RWPE1 (cell line): ENCODE data around the gene ATP11A.

Experiments
- CTCF ChIA-PET: fragments of 350-600 bp; sonication (Branson Sonifier 250); formaldehyde crosslinking; extraction: SDS; loops from one replicate; lab custom pipeline; 2021; lab: Yijun Ruan, JAX
- POLR2A ChIA-PET: fragments of 400-600 bp; formaldehyde crosslinking; extraction: SDS; loops from one replicate; lab custom pipeline; 2020; ENCODE audit warnings: antibody characterized with exemption; ENCODE audit not compliant: low non-redundant PET; lab: Yijun Ruan, JAX
- DNase-seq: peaks from one replicate; pipeline ENCODE4 v3.0.0; 2012; ENCODE audit warnings: low spot score
- H3K27ac ChIP-seq: fragments of 450-650 bp; 2 replicates; pipeline ENCODE4 v1.5.1; 2017
- CTCF ChIP-seq: fragments of 450-650 bp; conservative IDR thresholded peaks from 2 replicates; pipeline ENCODE4 v1.5.1; 2017; ENCODE audit warnings: low read depth, mild to moderate bottlenecking

ATP11A gene

GRCh38 chr13:112777637-112778406 lies 88.0 kb downstream of the ATP11A start:
- DNase-seq, result no peak
- no peak for TF ChIP-seq CTCF
- POLR2A ChIA-PET, result no interaction called here
- CTCF ChIA-PET, result no interaction called here
- H3K27ac ChIP-seq, result no peak overlapping the region

GRCh38 chr13:112779856-112780604 lies 90.2 kb downstream of the ATP11A start:
- ChIA-PET CTCF (interaction anchor here (0.7 to 0.8 kb wide), 2 partner anchors 37 to 1153 kb away, joined by 3 to 6 read pairs; no protein-coding TSS in a partner anchor), POLR2A (no interaction called here)
- no peak overlapping the region for H3K27ac ChIP-seq
- DNase-seq, result no peak
- TF ChIP-seq CTCF, result no peak

GRCh38 chr13:112781287-112781686 lies 91.4 kb downstream of the ATP11A start:
- ChIA-PET POLR2A (no interaction called here), CTCF (interaction anchor here (0.8 kb wide), 1 partner anchor 36 kb away, joined by 3 read pairs; no protein-coding TSS in a partner anchor)
- H3K27ac ChIP-seq, result no peak overlapping the region
- TF ChIP-seq CTCF, result no peak
- no peak for DNase-seq

GRCh38 chr13:112781881-112782361 lies 92.1 kb downstream of the ATP11A start:
- no peak for DNase-seq
- CTCF ChIA-PET, result interaction anchor here (0.6 kb wide), 1 partner anchor 149 kb away, joined by 3 read pairs; no protein-coding TSS in a partner anchor
- POLR2A ChIA-PET, result no interaction called here
- no peak overlapping the region for H3K27ac ChIP-seq
- TF ChIP-seq CTCF, result no peak

- no peak for TF ChIP-seq CTCF
- H3K27ac ChIP-seq, result no peak overlapping the region
- no peak for DNase-seq
- POLR2A ChIA-PET, result no interaction called here
- CTCF ChIA-PET, result interaction anchor here (0.7 kb wide), 1 partner anchor 157 kb away, joined by 3 read pairs; no protein-coding TSS in a partner anchor
Measured at GRCh38 chr13:112782429-112783010, 92.7 kb downstream of the ATP11A start.
